GM18498 (cell line): ENCODE data around the gene MYBPC2.
A peak's percentile ranks its signal among the peaks of the same experiment; 100 is the strongest.

Experiments
- ATAC-seq: cut with Tn5 transposase; IDR thresholded peaks from one replicate; pipeline ENCODE4 v1.9.1; 2021; ENCODE audit warnings: mild to moderate bottlenecking, moderate library complexity; ENCODE audit not compliant: unreplicated experiment

MYBPC2 gene

GRCh38 chr19:50409347-50409746 is 23.3 kb upstream of the MYBPC2 start:
- no peak for ATAC-seq

GRCh38 chr19:50410109-50410508 is 22.6 kb upstream of the MYBPC2 start:
- no peak for ATAC-seq

GRCh38 chr19:50412419-50412818 is 20.3 kb upstream of the MYBPC2 start:
- ATAC-seq, result no peak

GRCh38 chr19:50413096-50413495 is 19.6 kb upstream of the MYBPC2 start:
- no peak for ATAC-seq

DNA sequence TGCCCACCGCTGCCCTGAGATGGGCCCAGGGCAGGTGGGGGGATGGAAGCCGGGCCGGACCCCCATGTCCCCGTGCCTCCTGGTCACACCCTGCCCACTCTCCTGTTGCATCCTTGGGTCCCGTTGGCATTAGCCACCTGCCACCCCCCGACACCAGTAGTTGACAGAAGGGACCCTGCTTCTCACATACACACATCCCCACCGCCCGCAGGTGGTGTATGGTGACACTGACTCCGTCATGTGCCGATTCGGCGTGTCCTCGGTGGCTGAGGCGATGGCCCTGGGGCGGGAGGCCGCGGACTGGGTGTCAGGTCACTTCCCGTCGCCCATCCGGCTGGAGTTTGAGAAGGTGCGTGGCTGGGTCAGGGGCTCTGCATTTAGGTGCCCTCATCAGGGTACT is 19.2 kb upstream of the MYBPC2 start:
- no peak for ATAC-seq

GRCh38 chr19:50414864-50415660 is 17.6 kb upstream of the MYBPC2 start:
- ATAC-seq, result peak; percentile 35

GRCh38 chr19:50415661-50416033 is 17.0 kb upstream of the MYBPC2 start:
- ATAC-seq, result peak; percentile 57

DNA sequence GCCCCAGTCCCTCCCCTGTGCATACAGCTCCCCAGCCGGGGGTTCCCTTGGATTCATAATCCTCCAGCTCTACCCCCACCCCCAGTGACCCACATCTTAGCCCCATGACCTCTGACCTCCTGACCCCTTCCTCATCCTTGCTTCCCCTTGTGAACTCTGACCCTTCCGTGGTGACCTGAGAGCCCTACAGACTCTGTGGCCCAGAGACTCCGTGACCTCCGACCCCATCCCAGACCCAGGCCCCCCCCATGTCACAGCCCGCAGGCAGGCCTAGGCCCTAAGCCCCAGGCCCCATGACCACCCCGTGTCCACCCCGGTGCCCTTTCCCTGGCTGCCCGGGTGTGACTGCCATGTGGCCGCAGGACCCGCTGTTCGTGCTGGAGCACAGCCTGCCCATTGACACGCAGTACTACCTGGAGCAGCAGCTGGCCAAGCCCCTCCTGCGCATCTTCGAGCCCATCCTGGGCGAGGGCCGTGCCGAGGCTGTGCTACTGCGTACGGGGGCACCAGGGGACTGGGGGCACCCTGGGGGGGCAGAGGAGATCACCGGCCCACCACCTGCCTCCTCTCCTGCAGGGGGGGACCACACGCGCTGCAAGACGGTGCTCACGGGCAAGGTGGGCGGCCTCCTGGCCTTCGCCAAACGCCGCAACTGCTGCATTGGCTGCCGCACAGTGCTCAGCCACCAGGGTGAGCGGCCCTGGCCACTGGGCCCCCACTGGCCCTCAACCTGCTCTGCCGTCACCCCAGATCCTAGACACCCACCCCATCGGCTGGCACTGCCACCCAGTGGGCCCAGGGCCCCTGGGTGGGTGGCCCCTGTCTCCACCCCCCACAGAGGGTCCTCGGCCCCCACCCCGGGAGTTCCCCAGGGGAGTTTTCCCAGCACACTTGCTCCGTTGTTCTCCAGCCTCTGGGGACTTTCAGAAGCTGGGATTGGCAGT is 16.4 kb upstream of the MYBPC2 start:
- no peak for ATAC-seq

GRCh38 chr19:50417111-50418081 is 15.3 kb upstream of the MYBPC2 start:
- ATAC-seq, result no peak

DNA sequence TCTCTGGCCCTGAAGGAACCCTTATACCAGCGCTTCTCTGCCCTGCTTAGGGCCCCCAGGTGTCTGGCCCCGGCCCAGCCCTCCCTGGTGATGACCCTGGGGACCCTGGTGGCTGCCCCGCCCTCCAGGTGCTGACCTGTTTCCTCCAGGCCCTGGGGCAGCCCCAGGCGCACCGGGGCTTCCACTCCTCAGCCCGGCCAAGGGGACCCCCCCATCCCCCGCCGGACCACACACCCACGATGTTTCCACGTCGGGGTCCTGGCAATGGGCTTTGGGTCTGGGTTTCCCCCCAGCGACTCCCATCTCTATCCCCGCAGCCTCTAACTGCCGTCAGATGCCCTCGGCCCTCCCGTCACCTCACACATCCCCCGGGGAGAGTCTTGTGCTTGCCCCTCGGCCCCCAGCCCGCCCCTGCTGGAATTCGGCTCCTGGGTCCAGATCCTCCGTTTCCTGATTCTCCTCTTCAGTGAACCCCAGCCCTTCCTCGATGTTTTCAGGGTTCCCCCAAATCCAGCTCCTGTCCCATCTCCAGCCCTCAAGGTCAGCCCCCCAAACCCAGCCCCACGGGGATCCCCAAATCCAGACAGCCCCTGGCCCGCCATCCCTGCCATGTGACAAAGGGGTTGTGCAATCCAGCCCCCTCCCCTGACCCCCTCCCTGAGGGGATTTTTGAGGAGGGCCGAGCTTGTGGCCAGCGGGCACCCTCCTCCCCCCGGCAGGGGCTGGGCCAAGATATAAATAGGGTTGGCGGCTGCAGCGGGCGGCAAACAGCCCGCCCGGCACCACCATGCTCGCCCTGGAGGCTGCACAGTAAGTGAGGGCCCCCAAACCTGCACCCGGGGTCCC is 14.3 kb upstream of the MYBPC2 start, which contains the start of gene SPIB:
Gene SPIB, plus strand, starts transcription at position 763 of the 846 bp plus-strand sequence. Its CDS starts 25 bp downstream, at position 788.
- no peak for ATAC-seq

DNA sequence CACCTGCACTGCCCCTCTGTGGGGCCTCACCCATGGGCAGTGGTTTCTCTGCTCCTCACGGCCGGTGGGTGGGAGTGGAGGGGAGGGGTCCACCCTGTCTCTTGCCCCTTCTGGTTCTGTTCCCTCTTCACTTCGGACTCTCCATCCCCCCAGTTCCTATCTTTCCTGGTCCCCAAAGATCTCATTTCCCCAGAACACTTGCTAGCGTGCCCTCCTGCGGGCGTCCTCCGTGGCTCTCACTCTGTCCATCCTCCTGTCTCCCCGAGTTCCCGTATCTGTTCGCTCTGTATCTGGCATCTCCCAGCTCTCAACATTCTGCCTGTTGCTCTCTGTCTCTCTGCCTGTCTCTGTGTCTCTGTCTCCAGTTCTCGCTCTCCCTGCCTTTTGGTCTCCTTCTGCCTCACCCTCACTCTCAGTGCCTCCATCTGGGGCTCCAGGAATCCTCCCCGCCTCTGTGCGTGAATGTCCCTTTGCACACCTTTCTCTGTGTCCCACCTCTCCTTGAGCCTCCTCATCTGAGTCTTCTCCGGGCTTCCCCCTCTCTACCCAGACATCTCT is 13.6 kb upstream of the MYBPC2 start:
- ATAC-seq, result no peak

GRCh38 chr19:50419580-50420035 is 13.1 kb upstream of the MYBPC2 start:
- no peak for ATAC-seq

DNA sequence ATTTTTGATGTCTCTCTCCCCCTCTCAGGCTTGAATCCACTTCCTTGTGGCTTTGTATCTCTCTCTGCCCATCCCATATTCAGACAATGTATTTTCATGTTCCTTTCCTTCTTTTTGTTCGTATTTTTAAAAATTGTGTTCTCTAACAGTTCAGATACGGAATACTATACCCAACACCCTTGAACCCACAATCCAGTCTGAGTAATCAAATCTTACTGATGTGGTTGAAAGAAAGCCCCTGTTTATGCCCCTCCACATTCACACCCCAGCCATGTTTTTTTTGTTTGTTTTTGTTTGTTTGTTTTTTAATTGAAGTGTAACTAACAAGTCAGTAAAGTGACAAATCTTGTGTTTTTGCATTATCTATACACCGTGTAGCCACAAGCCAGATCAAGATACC is 12.6 kb upstream of the MYBPC2 start:
- ATAC-seq, result no peak

GRCh38 chr19:50420808-50421207 is 11.9 kb upstream of the MYBPC2 start:
- ATAC-seq, result no peak

- ATAC-seq, result no peak
Observed at GRCh38 chr19:50422397-50423278, 10.1 kb upstream of the MYBPC2 start.

DNA sequence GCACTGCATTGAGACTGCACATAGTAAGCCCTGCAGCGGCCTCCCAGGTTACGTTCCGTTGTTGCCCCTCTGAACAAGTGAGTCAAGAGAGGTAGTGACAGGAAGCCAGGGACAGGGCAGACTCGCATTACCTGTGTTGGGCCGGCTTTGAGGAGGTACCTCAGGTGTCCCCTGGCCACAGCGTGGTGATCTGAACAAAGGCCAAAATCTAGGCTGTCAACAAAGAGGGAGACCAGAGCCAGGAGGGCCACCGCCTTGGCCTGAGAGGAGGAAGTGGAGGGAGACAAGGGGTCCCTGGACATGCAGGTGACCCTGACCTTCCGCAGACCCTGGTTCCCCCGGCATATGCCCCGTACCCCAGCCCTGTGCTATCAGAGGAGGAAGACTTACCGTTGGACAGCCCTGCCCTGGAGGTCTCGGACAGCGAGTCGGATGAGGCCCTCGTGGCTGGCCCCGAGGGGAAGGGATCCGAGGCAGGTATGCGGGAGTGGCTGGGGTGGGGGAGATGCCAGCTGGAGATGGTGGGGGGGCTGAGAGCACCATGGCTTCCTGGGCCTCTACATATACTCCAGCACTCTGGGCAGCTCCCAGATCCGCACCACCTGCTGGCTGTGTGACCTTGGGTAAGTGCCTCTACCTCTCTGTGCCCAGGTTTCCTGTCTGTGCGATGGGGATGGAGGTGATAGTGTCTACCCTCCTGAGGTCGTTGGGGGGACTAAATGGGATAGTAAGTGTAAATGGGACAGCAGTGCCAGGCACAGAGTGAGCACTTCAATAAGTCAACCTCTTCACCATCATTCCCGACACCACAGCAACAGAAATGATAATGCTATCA is 9.2 kb upstream of the MYBPC2 start:
- no peak for ATAC-seq

DNA sequence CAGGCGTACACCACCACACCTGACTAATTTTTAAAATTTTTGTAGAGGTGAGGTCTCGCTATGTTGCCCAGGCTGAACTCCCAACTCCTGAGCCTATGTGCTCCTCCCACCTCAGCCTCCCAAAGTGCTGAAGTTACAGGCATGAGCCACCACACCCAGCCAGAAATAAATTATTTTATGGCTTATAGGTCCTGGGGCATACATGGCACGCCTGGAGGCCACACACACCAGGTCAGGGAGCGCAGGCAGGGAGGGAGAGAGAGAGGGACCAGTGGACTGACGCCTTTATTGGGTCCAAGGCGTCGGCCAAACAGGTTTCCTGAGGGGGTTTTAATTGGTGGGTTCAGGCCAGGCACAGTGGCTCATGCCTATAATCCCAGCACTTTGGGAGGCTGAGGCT is 7.1 kb upstream of the MYBPC2 start:
- no peak for ATAC-seq
